H54 (cell line): Measurements from ENCODE around the gene ACSF3.

Experiments
- DNase-seq: peaks from one replicate; pipeline ENCODE4 v3.0.0; 2011; ENCODE audit warnings: low spot score, mixed read lengths; ENCODE audit not compliant: insufficient read length
- FAIRE-seq: peaks from 3 replicates; lab custom pipeline; 2011; peaks lifted over from hg19 to GRCh38; lab: Jason Lieb, UNC
- POLR2A ChIP-seq: IDR thresholded peaks from 2 replicates; pipeline ENCODE4 v1.6.1; 2011; ENCODE audit warnings: low read depth, mild to moderate bottlenecking, low read length

Gene ACSF3

DNA sequence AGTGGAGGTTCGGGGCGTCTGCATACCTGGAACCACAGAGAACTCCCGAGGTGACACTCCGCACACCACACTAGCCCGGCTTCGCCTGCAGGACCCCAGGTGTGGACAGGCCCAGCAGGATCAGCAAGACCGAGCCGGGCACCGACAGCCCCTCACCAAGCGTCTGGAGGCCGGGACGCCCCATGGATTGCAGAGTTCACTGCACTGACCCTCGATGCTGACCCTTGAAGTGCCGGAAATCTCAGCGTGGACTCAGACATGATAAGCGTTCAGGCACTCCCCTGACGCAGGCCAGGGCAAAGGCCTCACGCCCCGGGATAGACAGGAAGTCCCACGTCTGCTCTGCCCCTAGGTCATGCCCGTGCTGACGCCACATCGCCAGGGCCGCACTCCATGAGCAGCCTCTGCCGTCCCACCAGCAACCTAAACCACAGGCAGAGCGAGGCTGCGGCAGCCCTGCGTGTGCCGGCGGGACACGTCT lies 26.0 kb downstream of the ACSF3 start:
- FAIRE-seq (no peak), DNase-seq (no peak)
- TF ChIP-seq POLR2A = no peak

DNA sequence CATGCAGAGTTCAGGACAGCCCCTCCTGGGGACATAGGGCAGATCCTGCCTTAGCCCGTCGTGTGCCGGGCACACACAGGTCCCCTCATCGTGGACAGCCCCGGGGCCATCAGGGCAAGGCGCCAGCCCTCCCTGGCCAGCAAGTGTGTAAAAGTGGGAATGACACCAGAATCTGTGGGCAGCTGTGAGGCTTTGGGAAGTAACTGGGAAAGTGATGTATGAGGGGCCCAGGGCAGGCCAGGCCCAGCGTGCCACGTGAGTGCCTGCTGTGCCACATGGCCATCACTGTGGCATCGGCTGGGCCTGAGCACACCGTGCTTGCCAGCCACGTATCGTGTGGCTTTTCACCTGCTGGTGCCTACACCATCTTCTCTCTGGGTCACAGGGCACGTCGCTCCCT lies 26.6 kb downstream of the ACSF3 start:
- DNase-seq (no peak), FAIRE-seq (no peak)
- TF ChIP-seq POLR2A = no peak

DNA sequence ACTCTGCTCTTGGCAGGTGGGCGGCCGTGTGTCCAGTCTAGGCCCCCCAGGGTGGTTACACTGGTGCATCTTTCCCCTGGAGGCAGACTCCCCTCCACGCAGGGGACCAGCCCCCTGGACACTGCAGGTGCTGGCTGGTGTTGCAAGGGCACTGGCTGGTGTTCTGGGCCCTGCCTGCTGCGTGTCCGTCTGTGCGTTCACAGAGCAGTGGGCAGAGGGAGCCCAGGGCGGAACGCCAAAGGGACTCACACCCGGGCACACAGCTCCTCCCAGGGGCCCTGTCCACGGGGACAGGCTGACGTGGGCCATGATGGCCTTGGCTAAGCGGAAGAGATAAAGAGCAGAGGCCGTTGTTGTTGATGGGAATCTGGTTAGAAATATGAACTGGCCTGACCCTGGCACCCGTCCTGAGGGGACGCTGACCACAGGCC lies 27.3 kb downstream of the ACSF3 start:
- DNase-seq (no peak), FAIRE-seq (no peak)
- no peak for TF ChIP-seq POLR2A

DNA sequence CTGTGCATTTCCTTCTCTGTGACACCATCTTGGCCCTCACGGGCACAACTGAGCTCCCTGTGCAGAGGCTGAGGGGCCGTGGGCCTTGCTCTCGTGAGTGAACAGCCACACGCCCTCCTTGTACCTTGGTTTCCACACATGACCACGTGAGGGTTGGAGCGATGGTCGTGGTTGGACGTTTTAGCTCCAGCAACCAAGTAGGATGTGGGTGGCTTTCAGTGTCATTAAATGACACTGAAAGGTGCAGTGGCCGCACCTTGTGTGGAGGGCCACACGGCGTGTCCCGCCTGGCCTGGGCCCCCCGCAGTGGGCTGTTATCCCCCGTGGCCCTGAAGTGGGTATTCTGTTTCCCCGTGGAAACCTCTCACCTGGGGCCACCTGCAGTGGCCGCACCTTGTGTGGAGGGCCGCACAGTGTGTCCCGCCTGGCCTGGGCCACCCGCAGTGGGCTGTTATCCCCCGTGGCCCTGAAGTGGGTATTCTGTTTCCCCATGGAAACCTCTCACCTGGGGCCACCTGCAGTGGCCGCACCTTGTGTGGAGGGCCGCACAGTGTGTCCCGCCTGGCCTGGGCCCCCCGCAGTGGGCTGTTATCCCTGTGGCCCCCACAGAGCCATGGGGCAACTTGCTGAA lies 28.2 kb downstream of the ACSF3 start:
- DNase-seq (no peak), FAIRE-seq (no peak)
- TF ChIP-seq POLR2A = no peak

DNA sequence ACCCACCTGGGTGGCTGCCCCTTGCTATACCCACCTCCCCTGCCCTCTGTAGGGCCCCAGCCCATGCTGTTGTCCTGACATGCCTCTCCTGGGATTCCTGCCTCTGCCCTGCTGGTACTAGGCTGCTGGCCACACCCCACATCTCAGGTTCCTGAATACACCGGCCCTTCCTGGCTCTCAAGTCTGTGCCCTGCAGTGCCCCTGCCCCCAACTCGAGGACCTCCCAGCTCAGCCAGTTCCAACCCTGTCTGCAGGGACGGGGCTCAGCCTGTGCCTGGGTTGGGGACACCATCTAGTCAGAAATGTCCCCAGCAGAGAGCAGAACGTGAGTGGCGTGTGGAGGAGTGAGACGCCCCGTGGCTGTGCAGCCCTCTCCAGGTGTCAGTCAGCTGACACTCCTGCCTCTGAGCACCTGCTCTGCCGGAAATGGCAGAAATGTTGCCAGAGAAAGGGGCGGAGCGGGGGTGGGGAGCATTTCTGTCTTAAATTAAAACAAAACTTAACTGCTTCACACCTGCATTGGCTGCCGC lies 28.7 kb downstream of the ACSF3 start:
- FAIRE-seq (no peak), DNase-seq (no peak)
- TF ChIP-seq POLR2A = no peak

DNA sequence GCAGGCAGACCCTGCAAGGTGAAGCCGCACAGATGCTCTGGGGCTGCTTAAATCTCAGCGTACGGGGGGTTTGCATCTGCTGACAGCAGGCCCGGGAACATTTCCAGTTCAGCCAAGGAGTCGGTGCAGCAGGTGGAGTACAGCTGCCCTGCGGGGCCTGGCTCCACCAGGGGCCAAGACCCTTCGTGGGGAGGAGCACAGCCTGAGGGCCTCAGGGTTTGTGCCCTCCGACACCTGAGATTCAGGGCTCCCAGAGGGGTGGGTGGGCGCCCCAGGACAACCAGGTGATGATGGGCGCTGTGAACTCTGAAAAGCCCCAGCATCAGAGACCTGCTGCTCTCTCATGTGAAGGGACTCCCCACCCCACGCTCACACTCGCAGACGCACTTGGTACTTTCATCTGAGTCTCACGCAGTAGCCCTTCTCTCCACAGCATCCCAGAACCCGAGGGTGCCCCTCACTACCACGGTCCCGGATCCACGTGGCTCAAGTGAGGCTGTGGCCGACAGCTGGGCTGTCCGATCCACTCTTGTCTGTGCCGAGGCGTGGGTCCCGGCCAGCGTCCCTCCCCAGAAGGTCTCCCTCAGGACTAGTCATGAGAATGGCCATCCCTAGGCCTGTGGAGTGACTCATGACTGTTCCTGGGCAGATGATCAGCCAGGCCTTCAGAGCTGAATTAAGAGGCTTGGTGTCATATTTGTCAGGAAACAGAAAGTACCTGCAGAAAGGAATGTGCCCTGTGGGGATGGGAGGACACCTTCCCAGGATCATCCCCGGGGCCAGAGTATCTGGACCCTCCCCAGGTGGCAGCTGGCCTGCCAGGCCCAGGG lies 29.6 kb downstream of the ACSF3 start:
- no peak for TF ChIP-seq POLR2A
- DNase-seq (no peak), FAIRE-seq (no peak)

DNA sequence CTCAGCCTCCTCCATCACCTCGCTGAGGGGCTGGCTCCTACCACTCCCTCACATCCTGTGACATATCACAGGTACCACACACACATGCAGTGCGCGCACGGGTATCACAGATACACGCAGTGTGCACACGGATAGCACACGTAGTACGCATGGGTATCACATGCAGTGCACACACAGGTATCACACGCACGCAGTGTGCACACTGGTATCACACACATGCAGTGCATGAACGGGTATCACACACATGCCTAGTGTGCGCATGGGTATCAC lies 30.1 kb downstream of the ACSF3 start:
- TF ChIP-seq POLR2A = no peak
- FAIRE-seq (no peak), DNase-seq (no peak)

DNA sequence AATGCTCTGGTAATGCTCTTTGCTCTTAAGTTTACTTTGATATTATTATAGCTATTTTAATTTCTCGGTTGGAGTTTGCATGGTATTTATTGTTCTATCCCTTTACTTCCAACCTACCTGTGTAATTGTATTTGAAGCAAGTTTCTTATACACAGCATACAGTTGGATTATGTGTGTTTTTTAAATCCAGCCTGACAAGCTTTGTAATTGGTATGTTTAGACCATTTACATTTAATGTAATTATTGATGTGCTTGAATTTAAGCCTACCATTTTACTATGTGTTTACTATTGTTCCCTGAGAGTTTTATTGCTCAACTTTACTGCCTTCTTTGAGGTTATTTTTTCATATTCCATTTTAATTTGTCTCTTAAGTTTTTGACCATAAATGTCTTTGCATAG lies 35.7 kb downstream of the ACSF3 start:
- TF ChIP-seq POLR2A = no peak
- DNase-seq = no peak
- no peak for FAIRE-seq

DNA sequence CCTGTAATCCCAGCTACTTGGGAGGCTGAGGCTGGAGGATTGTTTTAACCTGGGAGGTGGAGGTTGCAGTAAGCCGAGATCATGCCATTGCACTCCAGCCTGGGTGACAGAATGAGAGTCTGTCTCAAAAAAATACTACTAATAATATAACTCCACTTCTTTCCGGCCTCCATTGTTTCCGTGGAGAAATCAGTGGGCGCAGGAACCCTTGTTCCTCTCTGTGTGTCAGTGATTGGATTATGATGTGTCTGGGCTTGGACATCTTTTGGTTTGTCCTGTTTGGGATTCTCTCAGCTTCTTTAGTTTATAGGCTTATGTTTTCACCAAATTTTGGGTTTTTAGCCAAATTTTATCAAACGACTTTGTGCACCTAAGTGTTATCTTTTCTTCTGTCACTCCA lies 36.8 kb downstream of the ACSF3 start:
- no peak for TF ChIP-seq POLR2A
- DNase-seq (no peak), FAIRE-seq (no peak)

DNA sequence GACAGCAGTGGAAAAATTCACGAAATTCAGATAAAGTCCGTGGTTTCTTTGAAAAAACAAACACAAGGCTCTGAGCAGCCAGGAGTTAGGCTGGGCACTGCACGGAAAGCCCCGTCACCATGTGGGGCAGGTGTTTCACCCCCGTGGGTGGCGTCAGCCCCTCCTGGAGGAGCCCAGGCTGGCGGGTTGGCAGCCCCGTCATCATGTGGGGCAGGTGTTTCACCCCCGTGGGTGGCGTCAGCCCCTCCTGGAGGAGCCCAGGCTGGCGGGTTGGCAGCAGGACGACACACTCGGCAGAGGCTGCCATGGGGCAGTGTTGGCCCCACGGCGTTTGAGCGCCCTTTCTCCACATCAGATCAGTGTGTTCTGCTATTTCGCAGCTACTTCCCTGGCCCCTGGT lies 38.1 kb downstream of the ACSF3 start:
- FAIRE-seq = no peak
- no peak for TF ChIP-seq POLR2A
- DNase-seq = no peak

DNA sequence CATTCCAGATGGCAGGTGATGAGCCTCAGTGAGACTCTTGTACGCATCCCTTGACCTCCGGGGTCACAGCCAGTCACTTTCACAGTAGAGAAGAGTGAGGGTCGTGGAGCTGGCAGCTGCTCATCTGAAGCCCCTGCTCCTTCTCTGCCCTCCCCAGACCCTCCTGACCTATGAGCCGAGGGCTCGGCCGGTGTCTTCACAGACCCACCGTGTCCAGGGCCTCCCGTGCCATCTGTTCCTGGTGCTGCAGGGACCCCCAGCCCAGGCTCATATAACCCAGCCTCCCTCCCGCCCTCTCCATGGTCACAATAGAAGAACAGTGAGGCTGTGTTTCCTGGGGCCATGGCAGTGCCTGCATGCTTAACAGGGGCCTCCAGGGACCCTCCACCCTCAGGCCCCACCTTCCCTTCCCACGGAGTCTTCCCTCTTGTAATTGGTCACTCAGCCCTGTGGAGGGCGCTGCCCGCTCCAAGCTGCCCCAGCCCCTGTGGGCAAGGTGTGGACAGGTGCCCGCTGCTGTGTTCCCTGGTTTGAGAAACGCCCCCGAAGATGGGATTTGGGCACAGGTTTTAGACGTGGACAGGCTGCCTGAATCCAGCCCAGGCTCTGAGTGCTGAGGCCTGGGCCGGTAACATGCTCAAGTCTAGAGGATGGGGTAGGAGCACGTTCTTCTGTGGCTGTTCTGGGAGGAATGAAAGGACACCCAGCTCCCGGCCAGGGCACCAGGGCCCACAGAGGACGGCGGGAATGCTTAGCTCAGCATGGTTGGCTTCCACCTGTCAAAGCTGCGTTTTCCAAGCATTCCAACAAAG lies 38.7 kb downstream of the ACSF3 start:
- FAIRE-seq (no peak), DNase-seq (no peak)
- TF ChIP-seq POLR2A = no peak

DNA sequence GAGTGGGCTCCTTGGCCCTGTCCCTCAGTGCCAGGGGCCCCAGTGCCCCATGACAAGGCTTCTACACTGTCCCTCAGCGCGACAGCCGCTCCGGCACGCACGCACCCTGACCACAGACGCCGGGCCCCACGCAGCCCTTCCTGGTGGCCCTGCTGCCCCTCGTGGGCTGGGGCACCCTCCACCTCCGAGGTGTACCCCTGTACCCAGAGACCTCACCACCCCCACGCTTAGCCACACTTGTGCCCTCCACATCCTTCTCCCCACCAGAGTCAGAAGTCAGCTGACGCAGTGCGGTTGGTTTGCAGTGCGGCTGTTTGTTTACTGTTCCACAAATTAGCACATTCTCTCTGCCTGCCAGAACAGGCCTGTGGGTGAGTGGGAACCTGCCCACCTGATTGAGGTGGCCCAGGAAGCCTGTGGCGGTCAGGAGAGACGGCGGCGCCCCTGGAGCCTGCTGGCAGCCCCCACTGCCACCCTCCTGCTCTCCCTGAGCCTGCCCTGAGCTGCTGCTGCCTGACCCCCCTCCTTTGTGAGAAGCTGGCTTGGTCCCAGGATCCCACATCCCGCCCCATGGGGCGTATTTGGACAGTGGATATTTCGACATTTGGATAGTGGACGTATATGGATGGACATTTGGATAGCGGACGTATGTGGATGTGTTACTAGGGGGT lies 39.9 kb downstream of the ACSF3 start:
- DNase-seq = no peak
- FAIRE-seq = no peak
- no peak for TF ChIP-seq POLR2A

DNA sequence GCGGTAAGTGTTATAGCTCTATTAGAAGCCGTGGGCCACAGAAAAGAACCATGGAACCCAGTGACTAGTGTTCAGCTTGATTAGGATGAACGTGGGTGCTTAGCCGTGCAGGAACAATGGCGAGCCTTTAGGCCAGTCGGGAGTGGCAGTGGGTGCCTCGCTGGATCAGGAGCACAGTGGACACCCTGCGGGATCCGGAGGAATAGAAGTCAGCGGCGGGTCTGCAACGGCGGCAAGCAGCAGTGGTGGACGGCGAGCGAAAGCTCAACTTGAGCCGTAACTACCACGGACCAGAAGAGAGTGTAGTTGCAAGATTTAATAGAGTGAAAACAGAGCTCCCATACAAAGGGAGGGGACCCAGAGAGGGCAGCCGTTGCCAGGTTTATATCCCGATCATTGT lies 40.6 kb downstream of the ACSF3 start:
- TF ChIP-seq POLR2A = no peak
- DNase-seq (no peak), FAIRE-seq (no peak)
